ENCODE data around the gene POFUT1.

Gene POFUT1

DNA sequence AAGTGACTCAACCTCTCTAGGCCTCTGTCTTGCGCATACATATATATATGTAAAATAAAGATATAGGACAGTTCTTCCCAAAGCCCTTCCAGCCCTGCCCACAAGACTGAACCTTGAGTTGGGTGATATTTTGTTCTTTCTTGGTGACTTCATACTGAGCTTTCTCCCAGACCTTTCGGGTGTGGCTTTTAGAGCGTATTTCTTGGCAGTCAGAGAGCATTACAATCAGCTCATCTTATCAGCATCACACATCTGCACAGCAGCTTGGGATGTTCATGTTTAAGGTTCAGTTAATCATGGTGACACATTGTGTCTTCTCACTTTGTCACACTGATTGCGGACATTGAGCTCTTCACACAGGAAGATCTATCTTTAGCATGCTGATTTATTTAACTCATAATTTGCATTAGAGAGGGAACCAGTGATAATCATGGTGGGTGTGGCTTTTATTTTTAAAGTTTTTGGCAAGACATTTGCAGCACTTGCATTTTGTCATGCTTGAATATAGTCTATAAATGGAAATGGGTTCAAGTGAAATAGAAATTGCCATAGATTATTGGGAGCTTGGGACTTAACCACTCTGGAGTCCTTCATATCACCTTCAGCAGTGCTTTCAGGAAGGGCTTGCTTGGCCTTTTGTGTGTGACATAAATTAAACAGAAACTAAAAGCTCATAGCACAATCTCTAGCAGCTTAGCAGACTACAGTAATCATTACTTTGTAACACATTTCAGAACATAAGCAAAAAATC is 78.1 kb downstream of the POFUT1 start:
- TF ChIP-seq SIN3A (IDR thresholded peaks at IDR 0.05; ENCODE audit: borderline replicate concordance, insufficient read depth, low read length) = no peak
- TF ChIP-seq FOXP2 (optimal IDR thresholded peaks at IDR 0.05; ENCODE audit: borderline replicate concordance, extremely low read depth, extremely low read length, insufficient read depth) = no peak
- TF ChIP-seq, protein P1, sequence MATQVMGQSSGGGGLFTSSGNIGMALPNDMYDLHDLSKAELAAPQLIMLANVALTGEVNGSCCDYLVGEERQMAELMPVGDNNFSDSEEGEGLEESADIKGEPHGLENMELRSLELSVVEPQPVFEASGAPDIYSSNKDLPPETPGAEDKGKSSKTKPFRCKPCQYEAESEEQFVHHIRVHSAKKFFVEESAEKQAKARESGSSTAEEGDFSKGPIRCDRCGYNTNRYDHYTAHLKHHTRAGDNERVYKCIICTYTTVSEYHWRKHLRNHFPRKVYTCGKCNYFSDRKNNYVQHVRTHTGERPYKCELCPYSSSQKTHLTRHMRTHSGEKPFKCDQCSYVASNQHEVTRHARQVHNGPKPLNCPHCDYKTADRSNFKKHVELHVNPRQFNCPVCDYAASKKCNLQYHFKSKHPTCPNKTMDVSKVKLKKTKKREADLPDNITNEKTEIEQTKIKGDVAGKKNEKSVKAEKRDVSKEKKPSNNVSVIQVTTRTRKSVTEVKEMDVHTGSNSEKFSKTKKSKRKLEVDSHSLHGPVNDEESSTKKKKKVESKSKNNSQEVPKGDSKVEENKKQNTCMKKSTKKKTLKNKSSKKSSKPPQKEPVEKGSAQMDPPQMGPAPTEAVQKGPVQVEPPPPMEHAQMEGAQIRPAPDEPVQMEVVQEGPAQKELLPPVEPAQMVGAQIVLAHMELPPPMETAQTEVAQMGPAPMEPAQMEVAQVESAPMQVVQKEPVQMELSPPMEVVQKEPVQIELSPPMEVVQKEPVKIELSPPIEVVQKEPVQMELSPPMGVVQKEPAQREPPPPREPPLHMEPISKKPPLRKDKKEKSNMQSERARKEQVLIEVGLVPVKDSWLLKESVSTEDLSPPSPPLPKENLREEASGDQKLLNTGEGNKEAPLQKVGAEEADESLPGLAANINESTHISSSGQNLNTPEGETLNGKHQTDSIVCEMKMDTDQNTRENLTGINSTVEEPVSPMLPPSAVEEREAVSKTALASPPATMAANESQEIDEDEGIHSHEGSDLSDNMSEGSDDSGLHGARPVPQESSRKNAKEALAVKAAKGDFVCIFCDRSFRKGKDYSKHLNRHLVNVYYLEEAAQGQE (IDR thresholded peaks at IDR 0.05; ENCODE audit: insufficient read depth in 1 of 2, low read depth in 2 of 2, low read length in 2 of 2) = no peak
- no peak for TF ChIP-seq TAF1 (IDR thresholded peaks at IDR 0.05; ENCODE audit: borderline replicate concordance, insufficient read depth, low read length)
- no peak for TF ChIP-seq POLR2AphosphoS5 (IDR thresholded peaks at IDR 0.05; ENCODE audit: low read depth, low read length)

DNA sequence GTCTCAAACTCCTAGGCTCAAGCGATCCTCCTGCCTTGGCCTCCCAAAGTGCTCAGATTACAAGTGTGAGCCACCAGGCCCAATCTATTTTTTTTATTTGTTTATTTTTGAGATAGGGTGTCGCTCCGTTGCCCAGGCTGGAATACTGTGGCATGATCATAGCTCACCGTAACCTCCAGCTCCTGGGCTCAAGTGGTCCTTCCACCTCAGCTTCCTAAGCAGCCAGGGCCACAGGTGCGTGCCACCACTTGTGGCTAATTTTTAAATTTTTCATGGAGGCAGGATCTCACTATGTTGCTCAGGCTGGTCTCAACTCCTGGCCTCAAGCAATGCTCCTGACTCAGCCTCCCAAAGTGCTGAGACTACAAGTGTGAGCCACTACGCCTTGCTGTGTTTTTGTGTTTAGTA is 79.6 kb downstream of the POFUT1 start:
- TF ChIP-seq FOXP2 (optimal IDR thresholded peaks at IDR 0.05; ENCODE audit: borderline replicate concordance, extremely low read depth, extremely low read length, insufficient read depth) = no peak

Measured in PFSK-1 (cell line).